Measurements from ENCODE around the gene MCC.

DNA sequence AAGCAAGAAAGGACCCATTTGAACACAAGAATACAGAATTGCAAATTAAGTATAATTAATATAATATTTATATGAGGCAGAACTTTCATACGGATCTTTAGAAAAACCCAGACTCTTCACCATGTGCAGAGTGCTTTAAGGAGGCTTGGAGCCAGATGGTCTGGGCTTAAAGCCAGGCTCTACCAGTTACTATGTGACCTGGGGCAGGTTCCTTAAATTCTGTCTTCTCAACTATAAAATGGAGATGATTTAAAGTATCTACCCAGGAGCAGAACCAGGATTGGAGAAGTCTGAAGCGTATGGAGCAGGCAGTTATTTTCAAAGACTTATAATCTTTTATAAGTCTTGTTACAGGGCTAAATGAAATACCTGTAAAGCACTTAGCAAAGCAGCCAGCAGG is 255.6 kb downstream of the MCC start:
- TF ChIP-seq, protein P1, sequence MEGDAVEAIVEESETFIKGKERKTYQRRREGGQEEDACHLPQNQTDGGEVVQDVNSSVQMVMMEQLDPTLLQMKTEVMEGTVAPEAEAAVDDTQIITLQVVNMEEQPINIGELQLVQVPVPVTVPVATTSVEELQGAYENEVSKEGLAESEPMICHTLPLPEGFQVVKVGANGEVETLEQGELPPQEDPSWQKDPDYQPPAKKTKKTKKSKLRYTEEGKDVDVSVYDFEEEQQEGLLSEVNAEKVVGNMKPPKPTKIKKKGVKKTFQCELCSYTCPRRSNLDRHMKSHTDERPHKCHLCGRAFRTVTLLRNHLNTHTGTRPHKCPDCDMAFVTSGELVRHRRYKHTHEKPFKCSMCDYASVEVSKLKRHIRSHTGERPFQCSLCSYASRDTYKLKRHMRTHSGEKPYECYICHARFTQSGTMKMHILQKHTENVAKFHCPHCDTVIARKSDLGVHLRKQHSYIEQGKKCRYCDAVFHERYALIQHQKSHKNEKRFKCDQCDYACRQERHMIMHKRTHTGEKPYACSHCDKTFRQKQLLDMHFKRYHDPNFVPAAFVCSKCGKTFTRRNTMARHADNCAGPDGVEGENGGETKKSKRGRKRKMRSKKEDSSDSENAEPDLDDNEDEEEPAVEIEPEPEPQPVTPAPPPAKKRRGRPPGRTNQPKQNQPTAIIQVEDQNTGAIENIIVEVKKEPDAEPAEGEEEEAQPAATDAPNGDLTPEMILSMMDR (conservative IDR thresholded peaks at IDR 0.05; ENCODE audit: low read depth, low read length), result no peak
- TF ChIP-seq EZH2 (IDR thresholded peaks at IDR 0.05; ENCODE audit: borderline replicate concordance, low read depth, low read length, poor library complexity, severe bottlenecking), result no peak

Data from A673 (cell line).